ENCODE measurements around the gene NNMT. TPM values are rescaled to one million over a fixed set of nuclear protein-coding genes. Genes with fewer than 3 reads are reported as not detected.
A peak's percentile ranks its signal among the peaks of the same experiment; 100 is the strongest.

NNMT gene
- total RNA-seq, 1 experiment from 2014 or later: not detected

DNA sequence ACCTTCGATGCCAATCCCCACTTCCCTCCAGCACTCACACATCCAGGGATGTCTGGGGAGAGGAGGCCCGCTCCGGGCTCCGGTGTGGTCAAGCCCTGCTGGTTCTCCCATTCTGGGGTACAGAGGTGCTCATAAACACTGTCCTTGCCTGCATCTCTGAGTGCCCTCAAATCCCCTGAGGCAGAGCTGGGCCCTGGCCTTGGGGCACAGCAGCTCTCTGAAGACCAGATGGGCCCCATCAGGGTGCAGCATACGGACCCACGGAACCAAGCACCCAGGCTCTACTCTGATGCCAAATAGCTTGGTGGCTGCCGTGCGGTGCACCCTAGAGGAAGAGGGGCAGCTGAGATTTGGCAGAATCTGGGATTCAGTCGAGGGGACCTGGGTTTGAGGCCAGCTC lies 35.7 kb upstream of the NNMT start:
- Histone ChIP-seq H3K4me2 (no peak overlapping the region), H3K9me3 (ENCODE audit: insufficient read depth, low read depth) (no peaks in the 10 kb centered on the region), H3F3A (ENCODE audit: insufficient read depth, low read depth) (no peaks in the 10 kb centered on the region), H3K36me3 (ENCODE audit: low read depth) (no peaks in the 10 kb centered on the region), H3K27ac (no peak overlapping the region), H3K4me1 (replicated peaks; ENCODE audit: insufficient read depth) (no peaks in the 10 kb centered on the region), H4K20me1 (ENCODE audit: insufficient read depth) (peaks cover 5% of the 10 kb centered on the region; the same call in 1 of the 2 replicates), H3K79me2 (ENCODE audit: low read depth) (no peaks in the 10 kb centered on the region), H3K9me2 (ENCODE audit: insufficient read depth) (no peaks in the 10 kb centered on the region), H2AFZ (no peak overlapping the region), H3K27me3 (ENCODE audit: insufficient read depth, low read depth) (peaks cover 97% of the 10 kb centered on the region), H3K4me3 (no peak overlapping the region)
- BruUV-seq (replicated peaks): no TSS peak
- ChIA-PET CTCF (no interaction called here), POLR2A (ENCODE audit: unreplicated experiment) (no interaction called here)
- DNase-seq: no peak
- TF ChIP-seq, protein P1, sequence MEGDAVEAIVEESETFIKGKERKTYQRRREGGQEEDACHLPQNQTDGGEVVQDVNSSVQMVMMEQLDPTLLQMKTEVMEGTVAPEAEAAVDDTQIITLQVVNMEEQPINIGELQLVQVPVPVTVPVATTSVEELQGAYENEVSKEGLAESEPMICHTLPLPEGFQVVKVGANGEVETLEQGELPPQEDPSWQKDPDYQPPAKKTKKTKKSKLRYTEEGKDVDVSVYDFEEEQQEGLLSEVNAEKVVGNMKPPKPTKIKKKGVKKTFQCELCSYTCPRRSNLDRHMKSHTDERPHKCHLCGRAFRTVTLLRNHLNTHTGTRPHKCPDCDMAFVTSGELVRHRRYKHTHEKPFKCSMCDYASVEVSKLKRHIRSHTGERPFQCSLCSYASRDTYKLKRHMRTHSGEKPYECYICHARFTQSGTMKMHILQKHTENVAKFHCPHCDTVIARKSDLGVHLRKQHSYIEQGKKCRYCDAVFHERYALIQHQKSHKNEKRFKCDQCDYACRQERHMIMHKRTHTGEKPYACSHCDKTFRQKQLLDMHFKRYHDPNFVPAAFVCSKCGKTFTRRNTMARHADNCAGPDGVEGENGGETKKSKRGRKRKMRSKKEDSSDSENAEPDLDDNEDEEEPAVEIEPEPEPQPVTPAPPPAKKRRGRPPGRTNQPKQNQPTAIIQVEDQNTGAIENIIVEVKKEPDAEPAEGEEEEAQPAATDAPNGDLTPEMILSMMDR (conservative IDR thresholded peaks at IDR 0.05): no peak
- TF ChIP-seq EZH2 (IDR thresholded peaks at IDR 0.05; ENCODE audit: low read depth): no peak
- intact Hi-C loops (cut with micrococcal nuclease; ENCODE audit: unreplicated experiment): loop anchor here (2.0 to 10.0 kb wide), 2 partner anchors 454 to 726 kb away; no protein-coding TSS in a partner anchor

DNA sequence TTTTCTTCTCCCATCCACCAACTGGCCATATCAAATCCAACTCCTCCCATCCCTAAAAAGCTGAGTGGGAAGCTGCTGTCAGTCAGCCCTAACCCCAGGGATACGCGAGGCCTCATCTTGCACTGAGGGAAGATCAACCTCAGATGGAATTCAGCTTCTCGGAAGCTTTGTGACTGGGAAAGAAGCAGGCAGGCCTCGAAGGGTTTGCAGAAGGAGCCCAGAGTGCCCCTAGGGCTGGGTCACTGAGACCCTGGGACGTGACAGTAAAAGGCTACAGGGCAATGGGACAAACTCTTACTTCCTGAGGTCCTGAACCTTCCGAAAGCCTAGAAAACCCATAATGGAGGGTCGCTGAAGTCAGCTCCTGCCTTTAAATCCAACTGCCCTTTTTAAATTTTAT lies 34.4 kb upstream of the NNMT start:
- no peak overlapping the region for H2AFZ ChIP-seq
- no peaks in the 10 kb centered on the region for H3K9me3 ChIP-seq (ENCODE audit: insufficient read depth, low read depth)
- peaks cover 91% of the 10 kb centered on the region for H3K27me3 ChIP-seq (ENCODE audit: insufficient read depth, low read depth)
- H3K4me1 ChIP-seq (replicated peaks; ENCODE audit: insufficient read depth): no peaks in the 10 kb centered on the region
- no peaks in the 10 kb centered on the region for H3K9me2 ChIP-seq (ENCODE audit: insufficient read depth)
- H3K4me3 ChIP-seq: no peak overlapping the region
- POLR2A ChIA-PET (ENCODE audit: unreplicated experiment): no interaction called here
- H3K79me2 ChIP-seq (ENCODE audit: low read depth): no peaks in the 10 kb centered on the region
- peaks cover 5% of the 10 kb centered on the region; the same call in 1 of the 2 replicates for H4K20me1 ChIP-seq (ENCODE audit: insufficient read depth)
- no peak overlapping the region for H3K4me2 ChIP-seq
- H3F3A ChIP-seq (ENCODE audit: insufficient read depth, low read depth): no peaks in the 10 kb centered on the region
- TF ChIP-seq EZH2 (IDR thresholded peaks at IDR 0.05; ENCODE audit: low read depth): no peak
- TF ChIP-seq, protein P1 (conservative IDR thresholded peaks at IDR 0.05): no peak
- BruUV-seq (replicated peaks): no TSS peak
- CTCF ChIA-PET: no interaction called here
- intact Hi-C loops (cut with micrococcal nuclease; ENCODE audit: unreplicated experiment): loop anchor here (1.0 to 10.0 kb wide), 6 partner anchors 225 to 956 kb away; no protein-coding TSS in a partner anchor
- no peak for DNase-seq
- H3K27ac ChIP-seq: no peak overlapping the region
- no peaks in the 10 kb centered on the region for H3K36me3 ChIP-seq (ENCODE audit: low read depth)

DNA sequence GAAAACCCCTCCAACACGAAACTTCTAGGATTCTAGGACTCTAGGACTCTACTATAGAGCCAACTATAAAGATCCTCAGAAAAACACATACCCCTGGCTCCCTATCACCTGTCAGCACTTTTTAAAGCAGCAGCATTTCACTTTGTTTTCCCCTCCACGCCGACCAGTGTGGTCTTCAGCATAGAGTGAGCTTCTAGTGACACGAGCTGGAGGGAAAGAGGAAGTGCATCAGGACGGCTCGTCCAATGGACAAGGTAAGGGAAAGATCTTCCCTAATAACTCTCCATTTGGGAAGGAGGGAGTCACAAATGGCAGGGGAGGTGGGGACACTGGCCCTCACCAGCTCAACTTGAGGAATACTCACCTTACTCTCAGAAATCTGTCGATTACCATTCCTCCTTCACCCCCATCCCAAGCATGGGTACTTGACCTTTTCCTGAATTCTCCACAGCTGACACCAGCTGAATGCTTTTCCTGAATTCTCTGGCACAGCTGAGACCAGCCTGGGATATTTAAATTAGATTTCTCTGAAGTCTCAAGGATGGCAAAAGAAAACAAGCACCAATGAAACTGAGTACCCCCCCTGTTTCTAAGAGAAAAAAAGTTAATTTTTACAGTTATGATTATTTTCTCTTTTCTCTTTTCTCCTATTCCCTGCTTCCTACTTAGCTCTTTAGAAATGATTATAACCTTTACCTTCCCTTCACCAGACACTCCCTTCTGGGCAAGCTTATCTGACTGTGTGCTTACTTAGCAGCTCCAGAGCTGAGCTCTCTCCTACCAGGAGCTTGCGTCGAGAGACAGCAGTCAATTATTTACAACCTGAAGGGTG lies 33.3 kb upstream of the NNMT start:
- H2AFZ ChIP-seq: no peak overlapping the region
- no TSS peak for BruUV-seq (replicated peaks)
- ChIA-PET POLR2A (ENCODE audit: unreplicated experiment) (no interaction called here), CTCF (interaction anchor here (1.8 kb wide), 1 partner anchor 367 kb away, joined by 5 read pairs; no protein-coding TSS in a partner anchor)
- DNase-seq: peak in 1 of 2 experiments; percentile 52
- no peak overlapping the region for H3K4me3 ChIP-seq
- H3K27ac ChIP-seq: no peak overlapping the region
- H3K9me3 ChIP-seq (ENCODE audit: insufficient read depth, low read depth): no peaks in the 10 kb centered on the region
- H3K4me1 ChIP-seq (replicated peaks; ENCODE audit: insufficient read depth): no peaks in the 10 kb centered on the region
- H3K27me3 ChIP-seq (ENCODE audit: insufficient read depth, low read depth): peaks cover 83% of the 10 kb centered on the region
- intact Hi-C loops (cut with micrococcal nuclease; ENCODE audit: unreplicated experiment): loop anchor here (1.0 to 10.0 kb wide), 2 partner anchors 728 to 958 kb away; no protein-coding TSS in a partner anchor
- H3K79me2 ChIP-seq (ENCODE audit: low read depth): no peaks in the 10 kb centered on the region
- H4K20me1 ChIP-seq (ENCODE audit: insufficient read depth): peaks cover 5% of the 10 kb centered on the region; the same call in 1 of the 2 replicates
- TF ChIP-seq, protein P1 (conservative IDR thresholded peaks at IDR 0.05): peak; percentile 58
- TF ChIP-seq EZH2 (IDR thresholded peaks at IDR 0.05; ENCODE audit: low read depth): no peak
- no peaks in the 10 kb centered on the region for H3F3A ChIP-seq (ENCODE audit: insufficient read depth, low read depth)
- no peaks in the 10 kb centered on the region for H3K9me2 ChIP-seq (ENCODE audit: insufficient read depth)
- H3K36me3 ChIP-seq (ENCODE audit: low read depth): no peaks in the 10 kb centered on the region
- H3K4me2 ChIP-seq: no peak overlapping the region

All from PC-9 (cell line).